Ovary (tissue), 9 donors: ENCODE measurements around the gene ANXA11. TPM values are rescaled to one million over a fixed set of nuclear protein-coding genes. Genes with fewer than 3 reads are reported as not detected.

Experiments
- DNase-seq, 5 donors: peaks; one replicate each; pipeline ENCODE4 v3.0.0-alpha.2; 2019 to 2020
- H3K27ac ChIP-seq, 2 donors: fragments of 200-600 bp; one replicate each; pipeline versions ENCODE4 v1.5.1 to v1.8.0; 2019 to 2022
- H3K27me3 ChIP-seq: fragments of 200-600 bp; one replicate; pipeline ENCODE4 v1.8.0; 2022
- H3K36me3 ChIP-seq: fragments of 200-600 bp; sonication (generic); one replicate; pipeline ENCODE4 v1.5.1; 2019
- H3K4me1 ChIP-seq: one replicate; pipeline ENCODE4 v1.8.1; 2013; ENCODE audit warnings: mild to moderate bottlenecking, moderate library complexity; ENCODE audit not compliant: insufficient read depth
- H3K4me3 ChIP-seq: fragments of 200-600 bp; sonication (generic); one replicate; pipeline ENCODE4 v1.5.1; 2017
- H3K9me3 ChIP-seq, 2 donors: fragments of 200-600 bp in 1 of 2; sonication (generic) in 1 of 2; one replicate each; pipeline versions ENCODE4 v1.5.1 to v1.8.1; 2013 to 2019; ENCODE audit warnings: mild to moderate bottlenecking in 1 of 2, moderate library complexity in 1 of 2
- EP300 ChIP-seq: sonication (generic); formaldehyde crosslinking; IDR thresholded peaks from one replicate; pipeline ENCODE4 v1.6.1; 2017; ENCODE audit warnings: antibody characterized with exemption
- POLR2A ChIP-seq: fragments of 450-650 bp; IDR thresholded peaks from one replicate; pipeline ENCODE4 v1.6.1; 2017; ENCODE audit warnings: antibody characterized with exemption, mild to moderate bottlenecking, moderate library complexity
- WGBS, 3 donors: extraction: QIAGEN DNeasy Blood & Tissue Kit in 1 of 3; methylation state at CpG; one replicate each; pipeline versions ENCODE4 v1.1.5 to v1.1.7; 2013 to 2017; 5-methylcytosine and 5-hydroxymethylcytosine counted together
- intact Hi-C, 4 donors: fragments of 100-400 bp; cut with DNase I; formaldehyde crosslinking; loops; one replicate each; pipeline versions ENCODE4 v1.11.0 to v1.15.1; 2022 to 2023
- polyA plus RNA-seq, 2 donors: library from polyadenylated mRNA; stranded (reverse); fragments of 200-250 nt in 1 of 2; fragments of 350-450 nt in 1 of 2; fragmentation: Illumina TruSeq in 1 of 2; extraction: RNeasy Lipid Tissue Mini Kit (QIAGEN cat#74804) in 1 of 2; gene quantifications; one replicate each; pipeline ENCODE4 v1.2.3, GENCODE V29; 2013 to 2014
- total RNA-seq, 7 donors: library from RNA; depleted of rRNA in 2 of 7; stranded (reverse); fragments of >200 nt in 2 of 7; fragmentation: NEBNext Ultra II Directional in 3 of 7; extraction: Animal tissue kit (Norgen Biotek cat#: 25700) in 3 of 7; gene quantifications; one replicate each; pipeline versions ENCODE4 v1.1.0 to v1.2.4, GENCODE V29; 2016 to 2023
- TF ChIP-seq, protein P1 (sequence below), 3 donors: fragments of 450-650 bp in 2 of 3; fragments of 200-600 bp in 1 of 3; IDR thresholded peaks; one replicate each; pipeline versions ENCODE4 v1.5.1 to v1.8.0; 2016 to 2022; ENCODE audit warnings: antibody characterized with exemption in 3 of 3, mild to moderate bottlenecking in 1 of 3
- donor health status: DM: no; HTN: no; CAD: no; lungs with moderate emphysema.
- donor health status: DM: no; HTN: no; CAD: no.
- donor health status: Bipolar disorder and iron deficiency.
- donor health status: DM: yes; HTN: yes; CAD: no.
- donor health status: DM: no; HTN: no; CAD: no.
- donor health status: DM: yes; HTN: yes; CAD: no.

ANXA11 gene
- total and polyA plus RNA-seq, 9 donors = 44.2 to 372 (median 137) TPM

DNA sequence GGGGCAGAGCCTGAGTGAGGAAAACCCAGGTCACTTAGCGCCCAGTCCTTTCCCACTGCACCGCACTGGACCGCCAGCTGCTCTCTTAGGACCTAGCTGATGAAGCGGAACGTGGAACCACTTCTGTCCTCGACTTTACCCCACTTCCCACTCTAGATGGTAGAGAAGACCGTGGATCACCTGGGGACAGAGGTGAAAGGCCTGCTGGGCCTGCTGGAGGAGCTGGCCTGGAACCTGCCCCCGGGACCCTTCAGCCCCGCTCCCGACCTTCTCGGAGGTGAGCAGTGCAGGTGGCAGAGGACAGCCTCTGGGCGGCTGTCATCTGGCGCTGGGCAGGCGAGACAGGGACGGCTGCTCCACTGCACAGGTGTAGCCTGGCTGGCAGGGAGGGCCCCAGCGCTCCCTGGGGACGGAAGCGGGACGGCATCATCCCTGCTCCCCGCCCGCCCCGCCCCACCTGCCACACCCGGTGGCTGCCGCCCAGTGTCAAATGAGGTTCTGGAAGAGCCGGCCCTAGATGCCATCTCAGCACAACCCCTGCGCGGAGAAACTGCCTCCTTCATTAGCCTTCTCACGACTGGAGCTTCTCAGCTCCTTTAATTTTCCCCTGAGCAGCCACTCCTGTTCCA lies 61.2 kb downstream of the ANXA11 start:
- H3K4me1 ChIP-seq = peaks cover 8% of the 10 kb centered on the region
- no peaks in the 10 kb centered on the region for H3K36me3 ChIP-seq
- no peak overlapping the region for H3K27ac ChIP-seq
- 21 to 37% (median 30%) methylated on average over 28 of the region's 28 CpGs for WGBS, 3 donors
- TF ChIP-seq, protein P1, sequence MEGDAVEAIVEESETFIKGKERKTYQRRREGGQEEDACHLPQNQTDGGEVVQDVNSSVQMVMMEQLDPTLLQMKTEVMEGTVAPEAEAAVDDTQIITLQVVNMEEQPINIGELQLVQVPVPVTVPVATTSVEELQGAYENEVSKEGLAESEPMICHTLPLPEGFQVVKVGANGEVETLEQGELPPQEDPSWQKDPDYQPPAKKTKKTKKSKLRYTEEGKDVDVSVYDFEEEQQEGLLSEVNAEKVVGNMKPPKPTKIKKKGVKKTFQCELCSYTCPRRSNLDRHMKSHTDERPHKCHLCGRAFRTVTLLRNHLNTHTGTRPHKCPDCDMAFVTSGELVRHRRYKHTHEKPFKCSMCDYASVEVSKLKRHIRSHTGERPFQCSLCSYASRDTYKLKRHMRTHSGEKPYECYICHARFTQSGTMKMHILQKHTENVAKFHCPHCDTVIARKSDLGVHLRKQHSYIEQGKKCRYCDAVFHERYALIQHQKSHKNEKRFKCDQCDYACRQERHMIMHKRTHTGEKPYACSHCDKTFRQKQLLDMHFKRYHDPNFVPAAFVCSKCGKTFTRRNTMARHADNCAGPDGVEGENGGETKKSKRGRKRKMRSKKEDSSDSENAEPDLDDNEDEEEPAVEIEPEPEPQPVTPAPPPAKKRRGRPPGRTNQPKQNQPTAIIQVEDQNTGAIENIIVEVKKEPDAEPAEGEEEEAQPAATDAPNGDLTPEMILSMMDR (IDR thresholded peaks at IDR 0.05) = peak in 1 of 3 donors; percentile 1
- TF ChIP-seq POLR2A = no peak
- H3K27me3 ChIP-seq = no peaks in the 10 kb centered on the region
- intact Hi-C loops = loop anchor here in 3 of 4 donors (2.0 to 5.0 kb wide), 3 partner anchors 63 to 78 kb away; partner anchors contain the start of gene ANXA11 (in 1 of the 3)
- peak in 3 of 5 donors; percentile 43 to 52 (median 44) for DNase-seq
- no peaks in the 10 kb centered on the region for H3K9me3 ChIP-seq
- no peak overlapping the region for H3K4me3 ChIP-seq

GRCh38 chr10:80141696-80142460 lies 63.5 kb downstream of the ANXA11 start:
- peaks cover 8% of the 10 kb centered on the region for H3K4me1 ChIP-seq
- no peak for DNase-seq
- WGBS, 3 donors = 46 to 61% (median 49%) methylated on average over 19 of the region's 19 CpGs
- H3K36me3 ChIP-seq = no peaks in the 10 kb centered on the region
- no peak overlapping the region for H3K4me3 ChIP-seq
- TF ChIP-seq, protein P1 (IDR thresholded peaks at IDR 0.05) = no peak
- TF ChIP-seq POLR2A = no peak
- TF ChIP-seq EP300 = no peak
- no peaks in the 10 kb centered on the region for H3K27me3 ChIP-seq
- no peak overlapping the region for H3K27ac ChIP-seq
- intact Hi-C loops = loop anchor here in 3 of 4 donors (5.0 kb wide), 2 partner anchors 65 to 80 kb away; partner anchors contain the start of gene ANXA11 (in 1 of the 3)
- H3K9me3 ChIP-seq = no peaks in the 10 kb centered on the region

GRCh38 chr10:80140251-80140650 lies 65.1 kb downstream of the ANXA11 start:
- Histone ChIP-seq H3K27me3 (no peaks in the 10 kb centered on the region), H3K27ac (no peak overlapping the region), H3K36me3 (no peaks in the 10 kb centered on the region), H3K9me3 (no peaks in the 10 kb centered on the region), H3K4me1 (peaks cover 7% of the 10 kb centered on the region), H3K4me3 (no peak overlapping the region)
- TF ChIP-seq EP300 = no peak
- TF ChIP-seq, protein P1 (IDR thresholded peaks at IDR 0.05) = no peak
- TF ChIP-seq POLR2A = no peak
- intact Hi-C loops = loop anchor here in 3 of 4 donors (5.0 kb wide), 2 partner anchors 67 to 82 kb away; partner anchors contain the start of gene ANXA11 (in 1 of the 3)
- DNase-seq = no peak
- 80 to 85% (median 80%) methylated on average over 7 of the region's 7 CpGs for WGBS, 3 donors

DNA sequence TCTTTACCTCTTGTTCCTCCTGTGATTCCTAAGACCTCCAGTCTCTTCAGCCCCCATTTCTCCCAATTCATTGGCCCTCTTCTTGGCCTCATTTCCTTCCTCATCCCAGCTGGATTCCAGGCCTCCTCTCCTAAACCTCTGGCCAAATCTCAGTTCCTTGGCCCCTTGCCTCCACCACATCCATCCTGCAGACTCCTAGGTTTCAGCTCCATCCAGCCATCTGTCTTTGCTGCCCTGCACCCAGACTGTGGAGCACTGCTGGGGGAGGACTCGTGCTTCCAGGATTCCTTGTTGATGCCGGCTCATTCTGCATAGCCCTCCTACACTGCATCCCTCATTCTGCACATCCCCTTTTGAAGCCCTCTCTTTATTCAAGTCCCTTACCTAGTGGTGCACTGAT lies 66.1 kb downstream of the ANXA11 start:
- H3K9me3 ChIP-seq = no peaks in the 10 kb centered on the region
- intact Hi-C loops = loop anchor here in 1 of 4 donors (10.0 kb wide), 1 partner anchor 64 kb away; the partner anchor contains the start of gene TMEM254
- 83 to 89% (median 85%) methylated on average over 2 of the region's 2 CpGs for WGBS, 3 donors
- H3K36me3 ChIP-seq = no peaks in the 10 kb centered on the region
- H3K27me3 ChIP-seq = no peaks in the 10 kb centered on the region
- no peak overlapping the region for H3K27ac ChIP-seq
- no peak overlapping the region for H3K4me3 ChIP-seq
- no peak for DNase-seq
- TF ChIP-seq EP300 (no peak), POLR2A (no peak)
- TF ChIP-seq, protein P1 (IDR thresholded peaks at IDR 0.05) = no peak
- H3K4me1 ChIP-seq = peaks cover 4% of the 10 kb centered on the region
